PC-3 (cell line): ENCODE results near the gene SCN9A. TPM values are rescaled to one million over a fixed set of nuclear protein-coding genes. Genes with fewer than 3 reads are reported as not detected.
A peak's percentile ranks its signal among the peaks of the same experiment; 100 is the strongest.

Experiments used
- ATAC-seq: fragments of 200-7000 bp; cut with Tn5 transposase; 2 replicates; pipeline ENCODE4 v1.9.1; 2020; ENCODE audit warnings: mild to moderate bottlenecking, moderate library complexity
- BruUV-seq: library from RNA; stranded (reverse); fragments of 400-500 nt; replicated peaks from 2 replicates; lab custom pipeline; 2021; lab: Mats Ljungman, UMichigan
- CTCF ChIA-PET: fragments of 300-600 bp; sonication (Branson Sonifier 250); formaldehyde crosslinking; loops from one replicate; lab custom pipeline; 2022; ENCODE audit warnings: antibody characterized with exemption; lab: Charles Lee
- POLR2A ChIA-PET: fragments of 300-600 bp; sonication (Branson Sonifier 250); formaldehyde crosslinking; loops from one replicate; lab custom pipeline; 2022; ENCODE audit warnings: antibody characterized with exemption; ENCODE audit not compliant: unreplicated experiment; lab: Charles Lee
- DNase-seq: peaks from one replicate; pipeline ENCODE4 v3.0.0-alpha.2; 2015
- H2AFZ ChIP-seq: fragments of 300-600 bp; sonication (generic); 2 replicates; pipeline ENCODE4 v1.6.0; 2016; ENCODE audit warnings: antibody characterized with exemption, low read length
- H3F3A ChIP-seq: fragments of 300-600 bp; sonication (generic); one replicate; pipeline ENCODE4 v1.6.0; 2017; ENCODE audit warnings: antibody characterized with exemption, low read length, control low read depth, mild to moderate bottlenecking; ENCODE audit not compliant: unreplicated experiment
- H3K27ac ChIP-seq: fragments of 300-600 bp; sonication (generic); 2 replicates; pipeline ENCODE4 v1.5.1; 2016; ENCODE audit warnings: mild to moderate bottlenecking, low read length
- H3K27me3 ChIP-seq: fragments of 300-600 bp; sonication (generic); 2 replicates; pipeline ENCODE4 v1.6.1; 2016; ENCODE audit warnings: low read length, mixed read lengths
- H3K36me3 ChIP-seq: fragments of 300-600 bp; sonication (generic); 2 replicates; pipeline ENCODE4 v1.6.1; 2016; ENCODE audit warnings: low read depth, mixed run types, low read length, mixed read lengths
- H3K4me1 ChIP-seq: fragments of 300-600 bp; sonication (generic); 2 replicates; pipeline ENCODE4 v1.5.1; 2016; ENCODE audit warnings: low read length; ENCODE audit not compliant: insufficient read depth
- H3K4me2 ChIP-seq: fragments of 300-600 bp; sonication (generic); 2 replicates; pipeline ENCODE4 v1.6.0; 2016; ENCODE audit warnings: low read length
- H3K4me3 ChIP-seq: fragments of 300-600 bp; sonication (generic); 2 replicates; pipeline ENCODE4 v1.5.1; 2016; ENCODE audit warnings: mild to moderate bottlenecking, low read length, mixed read lengths
- H3K79me2 ChIP-seq: fragments of 300-600 bp; sonication (generic); 2 replicates; pipeline ENCODE4 v1.6.1; 2017; ENCODE audit warnings: low read length, mixed read lengths
- H3K9ac ChIP-seq: fragments of 300-600 bp; sonication (generic); 2 replicates; pipeline ENCODE4 v1.6.0; 2016; ENCODE audit warnings: mild to moderate bottlenecking, low read length
- H3K9me2 ChIP-seq: fragments of 300-600 bp; sonication (generic); replicated peaks from 2 replicates; pipeline ENCODE4 v1.6.1; 2016; ENCODE audit warnings: mixed run types, low read length, mixed read lengths
- H3K9me3 ChIP-seq: fragments of 300-600 bp; sonication (generic); 2 replicates; pipeline ENCODE4 v1.6.1; 2016; ENCODE audit warnings: low read length, mixed read lengths
- H4K20me1 ChIP-seq: fragments of 300-600 bp; sonication (generic); 2 replicates; pipeline ENCODE4 v1.6.1; 2016; ENCODE audit warnings: low read length, mixed read lengths
- EZH2 ChIP-seq: fragments of 300-600 bp; sonication (generic); IDR thresholded peaks from one replicate; pipeline ENCODE4 v1.6.1; 2017; ENCODE audit warnings: antibody characterized with exemption, mild to moderate bottlenecking, low read length; ENCODE audit not compliant: unreplicated experiment
- EZH2phosphoT487 ChIP-seq: fragments of 300-600 bp; sonication (generic); IDR thresholded peaks from 2 replicates; pipeline ENCODE4 v1.6.1; 2018; ENCODE audit warnings: mild to moderate bottlenecking, antibody characterized with exemption, low read length, borderline replicate concordance
- intact Hi-C: fragments of 100-400 bp; cut with micrococcal nuclease; formaldehyde crosslinking; loops from 2 replicates; pipeline ENCODE4 v1.9.0; 2023
- total RNA-seq: library from RNA; depleted of rRNA; stranded (reverse); fragments of >200 nt; gene quantifications from 2 replicates; pipeline ENCODE4 v1.2.3, GENCODE V29; 2014
- TF ChIP-seq, protein P1 (sequence below): fragments of 300-600 bp; sonication (generic); conservative IDR thresholded peaks from 2 replicates; pipeline ENCODE4 v1.5.1; 2017; ENCODE audit warnings: antibody characterized with exemption, low read depth, mild to moderate bottlenecking, low read length

SCN9A gene
- total RNA-seq, 1 experiment from 2014 or later = 7.0 TPM

DNA sequence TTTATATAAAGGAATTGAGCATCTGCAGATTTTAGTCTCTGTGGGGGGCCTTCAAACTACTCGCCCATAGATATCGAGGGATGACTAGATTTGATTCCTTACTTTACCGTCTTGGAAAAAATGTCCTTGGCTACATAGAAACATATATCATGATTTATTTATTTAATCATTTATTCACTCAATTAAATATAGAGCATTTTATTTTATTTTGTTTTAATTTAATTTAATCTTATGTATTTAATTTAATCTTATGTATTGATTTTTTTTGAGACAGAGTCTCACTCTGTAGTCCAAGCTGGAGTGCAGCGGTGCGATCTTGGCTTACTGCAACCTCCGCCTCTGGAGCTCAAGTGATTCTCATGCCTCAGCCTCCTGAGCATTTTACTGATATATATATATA, 105.4 kb downstream of the SCN9A start:
- no peaks in the 10 kb centered on the region for H3K9me2 ChIP-seq
- H2AFZ ChIP-seq = no peak overlapping the region
- ATAC-seq = no peak
- DNase-seq = peak; percentile 19
- H3K9me3 ChIP-seq = no peaks in the 10 kb centered on the region
- H3K36me3 ChIP-seq = no peaks in the 10 kb centered on the region
- H3K79me2 ChIP-seq = no peaks in the 10 kb centered on the region
- H3K4me1 ChIP-seq = no peaks in the 10 kb centered on the region; the same call in 1 of the 2 replicates
- TF ChIP-seq, protein P1, sequence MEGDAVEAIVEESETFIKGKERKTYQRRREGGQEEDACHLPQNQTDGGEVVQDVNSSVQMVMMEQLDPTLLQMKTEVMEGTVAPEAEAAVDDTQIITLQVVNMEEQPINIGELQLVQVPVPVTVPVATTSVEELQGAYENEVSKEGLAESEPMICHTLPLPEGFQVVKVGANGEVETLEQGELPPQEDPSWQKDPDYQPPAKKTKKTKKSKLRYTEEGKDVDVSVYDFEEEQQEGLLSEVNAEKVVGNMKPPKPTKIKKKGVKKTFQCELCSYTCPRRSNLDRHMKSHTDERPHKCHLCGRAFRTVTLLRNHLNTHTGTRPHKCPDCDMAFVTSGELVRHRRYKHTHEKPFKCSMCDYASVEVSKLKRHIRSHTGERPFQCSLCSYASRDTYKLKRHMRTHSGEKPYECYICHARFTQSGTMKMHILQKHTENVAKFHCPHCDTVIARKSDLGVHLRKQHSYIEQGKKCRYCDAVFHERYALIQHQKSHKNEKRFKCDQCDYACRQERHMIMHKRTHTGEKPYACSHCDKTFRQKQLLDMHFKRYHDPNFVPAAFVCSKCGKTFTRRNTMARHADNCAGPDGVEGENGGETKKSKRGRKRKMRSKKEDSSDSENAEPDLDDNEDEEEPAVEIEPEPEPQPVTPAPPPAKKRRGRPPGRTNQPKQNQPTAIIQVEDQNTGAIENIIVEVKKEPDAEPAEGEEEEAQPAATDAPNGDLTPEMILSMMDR = no peak
- no peak for TF ChIP-seq EZH2
- TF ChIP-seq EZH2phosphoT487 = no peak
- no peak overlapping the region for H3K27ac ChIP-seq
- no peak overlapping the region for H3K9ac ChIP-seq
- intact Hi-C loops = no loop called here
- no peaks in the 10 kb centered on the region for H3F3A ChIP-seq
- ChIA-PET POLR2A (no interaction called here), CTCF (interaction anchor here (0.6 kb wide), 1 partner anchor 106 kb away, joined by 5 read pairs; the partner anchor contains the start of gene SCN9A)
- no TSS peak for BruUV-seq
- H3K4me3 ChIP-seq = no peak overlapping the region
- H3K4me2 ChIP-seq = no peak overlapping the region
- H3K27me3 ChIP-seq = no peaks in the 10 kb centered on the region
- H4K20me1 ChIP-seq = no peaks in the 10 kb centered on the region

DNA sequence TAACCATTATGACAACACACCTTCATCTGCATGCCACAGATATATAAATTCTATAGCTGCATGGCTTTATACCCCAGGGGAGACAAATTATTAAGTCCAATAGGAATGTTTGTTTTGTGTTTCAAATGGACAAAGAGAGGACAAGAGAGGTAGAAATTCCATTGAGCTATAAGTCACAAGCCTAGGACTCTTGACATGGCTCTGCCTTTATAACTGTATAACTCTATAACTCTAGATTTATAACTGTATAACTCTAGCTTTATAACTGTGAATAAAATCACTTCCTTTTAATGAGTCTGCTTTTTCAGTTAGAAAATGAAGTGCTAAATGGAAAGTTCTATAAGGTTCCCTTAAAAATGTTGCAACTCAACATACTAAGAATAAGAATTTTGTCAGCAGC, 106.4 kb downstream of the SCN9A start:
- Histone ChIP-seq H3K4me3 (no peak overlapping the region), H3F3A (no peaks in the 10 kb centered on the region), H3K9me3 (no peaks in the 10 kb centered on the region), H3K27me3 (no peaks in the 10 kb centered on the region), H3K4me2 (no peak overlapping the region), H2AFZ (no peak overlapping the region), H3K9me2 (no peaks in the 10 kb centered on the region), H3K9ac (no peak overlapping the region), H3K79me2 (no peaks in the 10 kb centered on the region), H4K20me1 (no peaks in the 10 kb centered on the region), H3K4me1 (no peaks in the 10 kb centered on the region; the same call in 1 of the 2 replicates), H3K36me3 (no peaks in the 10 kb centered on the region), H3K27ac (no peak overlapping the region)
- ATAC-seq (peak; percentile 70), DNase-seq (no peak)
- TF ChIP-seq EZH2 (no peak), EZH2phosphoT487 (no peak)
- TF ChIP-seq, protein P1 = no peak
- no TSS peak for BruUV-seq
- intact Hi-C loops = no loop called here
- ChIA-PET CTCF (no interaction called here), POLR2A (interaction anchor here (0.5 kb wide), 1 partner anchor 24 kb away, joined by 3 read pairs; no protein-coding TSS in a partner anchor)

DNA sequence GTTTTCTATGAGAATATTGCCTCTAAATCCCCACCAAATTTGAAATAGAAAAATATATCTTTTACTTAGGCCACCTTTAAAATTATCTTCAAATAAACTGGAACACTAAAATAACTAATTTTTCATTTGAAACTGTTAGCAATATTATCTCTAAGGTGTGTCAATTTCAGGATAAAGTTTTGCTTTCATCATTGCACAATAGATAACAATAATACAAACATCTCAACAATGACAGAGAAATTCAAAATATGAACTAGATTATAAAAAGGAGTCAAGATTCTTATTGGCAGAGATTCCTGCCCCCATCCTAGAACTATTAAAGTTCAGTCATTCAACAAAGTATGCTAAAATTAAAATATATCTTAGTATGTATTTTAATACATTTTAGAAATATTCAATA, 117.9 kb downstream of the SCN9A start:
- Histone ChIP-seq H2AFZ (no peak overlapping the region), H3K4me1 (no peaks in the 10 kb centered on the region), H3F3A (no peaks in the 10 kb centered on the region), H3K4me3 (no peak overlapping the region), H3K27ac (no peak overlapping the region), H4K20me1 (no peaks in the 10 kb centered on the region), H3K4me2 (no peak overlapping the region), H3K9ac (no peak overlapping the region), H3K27me3 (no peaks in the 10 kb centered on the region), H3K9me3 (no peaks in the 10 kb centered on the region), H3K9me2 (no peaks in the 10 kb centered on the region), H3K79me2 (no peaks in the 10 kb centered on the region), H3K36me3 (no peaks in the 10 kb centered on the region)
- ChIA-PET CTCF (no interaction called here), POLR2A (no interaction called here)
- TF ChIP-seq EZH2phosphoT487 (no peak), EZH2 (no peak)
- TF ChIP-seq, protein P1 = no peak
- BruUV-seq = no TSS peak
- DNase-seq (no peak), ATAC-seq (no peak)
- intact Hi-C loops = no loop called here
